ENCODE measurements around the gene ZBTB16. TPM values are rescaled to one million over a fixed set of nuclear protein-coding genes. Genes with fewer than 3 reads are reported as not detected.

The ZBTB16 gene
- total and polyA plus RNA-seq, 2 of the 4 experiments (the other 2 are of a cell fraction): not detected

GRCh38 chr11:114132417-114132816 lies 72.9 kb downstream of the ZBTB16 start:
- ATAC-seq (ENCODE audit: low read depth) (no peak), DNase-seq (no peak)
- H3K9ac ChIP-seq (ENCODE audit: low read depth, low read length): no peak overlapping the region
- no peak overlapping the region for H3K14ac ChIP-seq (replicated peaks; ENCODE audit: low read depth, low read length)
- WGBS, 2 experiments (ENCODE audit: extremely low coverage in 2 of 2, insufficient read length in 1 of 2): 100% methylated on average over 1 of the region's 9 CpGs; no CpG with 5 or more reads in 1 of the 2 experiments
- H3K4ac ChIP-seq (ENCODE audit: low read depth, low read length): no peak overlapping the region
- no peak overlapping the region for H4K5ac ChIP-seq (ENCODE audit: low read depth, low read length)
- H3K9me1 ChIP-seq (ENCODE audit: insufficient read depth, low read length): no peaks in the 10 kb centered on the region
- no peak overlapping the region for H2AK9ac ChIP-seq (replicated peaks; ENCODE audit: low read depth, low read length, poor library complexity)
- H3K4me3 ChIP-seq (ENCODE audit: insufficient read depth, low read depth, low read length): no peak overlapping the region
- H3K27ac ChIP-seq (ENCODE audit: insufficient read depth, low read length): no peak overlapping the region
- H3K23ac ChIP-seq (ENCODE audit: low read depth, low read length): no peak overlapping the region
- dilution Hi-C loops (cut with HindIII; ENCODE audit: low sequenced_read_pairs, unreplicated experiment): no loop called here
- no peak overlapping the region for H3K18ac ChIP-seq (ENCODE audit: low read depth, low read length)
- H3K9me3 ChIP-seq (ENCODE audit: control insufficient read depth, insufficient read depth, low read length): no peaks in the 10 kb centered on the region
- no peak overlapping the region for H3K56ac ChIP-seq (ENCODE audit: extremely low read depth, insufficient read depth, low read length)
- no peak for TF ChIP-seq RAD21 (IDR thresholded peaks at IDR 0.05; ENCODE audit: low read length)
- no peak for TF ChIP-seq CEBPB (IDR thresholded peaks at IDR 0.05; ENCODE audit: low read depth, low read length)
- no peak for TF ChIP-seq MAZ (IDR thresholded peaks at IDR 0.05; ENCODE audit: borderline replicate concordance, low read depth, low read length)
- no peak for TF ChIP-seq POLR2A (IDR thresholded peaks at IDR 0.05; ENCODE audit: low read depth, low read length)
- no peak overlapping the region for H2AFZ ChIP-seq (replicated peaks; ENCODE audit: low read length, poor library complexity)
- H3K79me1 ChIP-seq (ENCODE audit: low read depth in 1 of 2, low read length in 2 of 2): no peaks in the 10 kb centered on the region
- intact Hi-C loops (cut with micrococcal nuclease): no loop called here
- ChIA-PET CTCF (interaction anchor here (0.7 kb wide), 1 partner anchor 24 kb away, joined by 3 read pairs; no protein-coding TSS in a partner anchor), POLR2A (ENCODE audit: unreplicated experiment) (no interaction called here)
- BruUV-seq (replicated peaks): no TSS peak
- no peak overlapping the region for H2BK20ac ChIP-seq (ENCODE audit: low read depth, low read length)
- H2BK5ac ChIP-seq (ENCODE audit: low read depth, low read length, poor library complexity, severe bottlenecking): no peak overlapping the region
- H2AK5ac ChIP-seq (ENCODE audit: low read depth, low read length): no peak overlapping the region
- in situ Hi-C loops (cut with MboI; ENCODE audit: low sequenced_read_pairs): no loop called here
- no peak overlapping the region for H2BK15ac ChIP-seq (ENCODE audit: low read depth, low read length)
- H4K91ac ChIP-seq (ENCODE audit: insufficient read depth, low read depth, low read length): no peak overlapping the region
- H3K27me3 ChIP-seq (ENCODE audit: control insufficient read depth, insufficient read depth, low read length): peaks cover 11% of the 10 kb centered on the region
- no peaks in the 10 kb centered on the region for H3K36me3 ChIP-seq (ENCODE audit: control insufficient read depth, insufficient read depth, low read length)
- no peak overlapping the region for H2BK120ac ChIP-seq (ENCODE audit: low read depth, low read length)
- H4K20me1 ChIP-seq (ENCODE audit: insufficient read depth, low read length): no peaks in the 10 kb centered on the region
- H3K4me2 ChIP-seq (ENCODE audit: low read depth, low read length): no peak overlapping the region
- H3K4me1 ChIP-seq (ENCODE audit: control insufficient read depth, insufficient read depth, low read length): no peaks in the 10 kb centered on the region
- no peak overlapping the region for H4K8ac ChIP-seq (ENCODE audit: low read depth in 2 of 2, low read length in 2 of 2)

All from IMR-90 (cell line).